Measurements from ENCODE around the gene DOCK2. TPM values are rescaled to one million over a fixed set of nuclear protein-coding genes. Genes with fewer than 3 reads are reported as not detected.
A peak's percentile ranks its signal among the peaks of the same experiment; 100 is the strongest.

The DOCK2 gene
- total and polyA plus RNA-seq, 8 donors, result 4.3 to 101 (median 5.3) TPM

DNA sequence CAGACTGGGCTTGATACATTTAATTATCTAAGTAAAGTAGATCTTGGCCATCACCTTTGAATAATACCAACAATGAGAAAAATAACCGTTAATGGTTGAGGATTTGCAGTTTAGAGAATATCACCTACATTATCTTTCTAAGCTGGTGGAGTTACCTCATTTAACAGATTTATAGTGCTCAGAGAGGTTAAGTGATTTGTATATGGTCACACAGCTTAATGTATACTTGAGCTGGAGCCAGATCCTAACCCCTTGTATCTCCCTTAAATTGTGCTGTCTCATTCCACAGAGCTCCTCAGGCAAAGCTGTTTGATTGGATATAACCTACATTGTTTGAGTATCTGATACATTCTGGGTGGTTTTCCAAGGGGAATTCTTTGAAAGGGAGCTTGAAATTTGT lies 285.4 kb downstream of the DOCK2 start:
- no peak for TF ChIP-seq CTCF (IDR thresholded peaks at IDR 0.05)
- H3K4me3 ChIP-seq, result no peak overlapping the region
- no peaks in the 10 kb centered on the region for H3K36me3 ChIP-seq
- no peaks in the 10 kb centered on the region for H3K27me3 ChIP-seq
- H3K9me3 ChIP-seq, result no peaks in the 10 kb centered on the region
- no peaks in the 10 kb centered on the region for H3K4me1 ChIP-seq
- ATAC-seq, result no peak
- DNase-seq, result no peak
- intact Hi-C loops (cut with DNase I), result no loop called here
- H3K27ac ChIP-seq, result no peak overlapping the region

- ATAC-seq (no peak), DNase-seq (no peak)
- no peak for TF ChIP-seq CTCF (IDR thresholded peaks at IDR 0.05)
- no peak overlapping the region for H3K27ac ChIP-seq
- intact Hi-C loops (cut with DNase I), result no loop called here
- no peaks in the 10 kb centered on the region for H3K36me3 ChIP-seq
- H3K9me3 ChIP-seq, result no peaks in the 10 kb centered on the region
- no peaks in the 10 kb centered on the region for H3K4me1 ChIP-seq
- no peak overlapping the region for H3K4me3 ChIP-seq
- H3K27me3 ChIP-seq, result no peaks in the 10 kb centered on the region
These were observed 286.9 kb downstream of the DOCK2 start for GRCh38 chr5:169923988-169924387.

DNA sequence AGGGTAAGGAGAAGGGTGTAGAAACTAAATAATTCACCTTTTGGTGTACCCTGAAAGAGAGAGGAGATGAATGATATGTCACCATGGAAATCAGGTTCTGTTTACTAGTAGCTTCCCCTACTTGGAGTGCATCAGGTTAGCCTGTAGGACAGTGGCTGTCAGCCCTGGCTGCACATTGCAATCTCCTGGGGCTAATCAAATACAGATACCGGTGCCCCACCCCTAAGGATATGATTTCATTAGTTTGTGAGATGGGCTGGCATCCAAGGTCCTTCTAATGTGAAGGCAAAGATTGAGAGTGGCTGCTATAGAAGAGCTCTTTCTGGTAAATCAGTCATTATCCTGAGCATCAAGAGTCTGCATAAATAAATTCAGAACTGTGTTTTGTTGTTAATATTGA lies 296.1 kb downstream of the DOCK2 start:
- H3K4me1 ChIP-seq, result no peaks in the 10 kb centered on the region
- no peak for TF ChIP-seq CTCF (IDR thresholded peaks at IDR 0.05)
- no peaks in the 10 kb centered on the region for H3K36me3 ChIP-seq
- H3K27me3 ChIP-seq, result no peaks in the 10 kb centered on the region
- no peak overlapping the region for H3K27ac ChIP-seq
- DNase-seq, result no peak
- intact Hi-C loops (cut with DNase I), result no loop called here
- H3K4me3 ChIP-seq, result no peak overlapping the region
- no peaks in the 10 kb centered on the region for H3K9me3 ChIP-seq
- ATAC-seq, result no peak

DNA sequence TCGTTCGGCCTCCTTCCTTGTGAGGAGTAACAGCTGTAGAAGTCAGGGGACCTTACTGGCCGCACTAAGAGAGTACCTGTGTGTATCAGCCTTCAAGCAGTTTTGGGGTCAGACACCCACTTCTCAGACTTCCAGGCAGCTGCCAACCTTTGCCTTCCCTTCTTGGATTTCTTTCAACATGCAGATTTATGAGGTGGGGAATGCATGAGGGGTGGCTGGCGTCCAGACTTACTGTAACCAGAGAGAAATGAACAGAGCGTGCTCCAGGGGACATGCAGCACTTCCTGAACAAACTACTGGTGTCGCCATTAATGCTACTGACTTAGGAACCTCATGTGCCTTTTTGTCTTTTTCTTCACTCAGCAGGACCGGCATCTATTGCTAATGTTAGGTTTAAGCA lies 296.5 kb downstream of the DOCK2 start:
- intact Hi-C loops (cut with DNase I), result no loop called here
- DNase-seq, result peak in 1 of 4 donors; percentile 18
- H3K4me3 ChIP-seq, result no peak overlapping the region

DNA sequence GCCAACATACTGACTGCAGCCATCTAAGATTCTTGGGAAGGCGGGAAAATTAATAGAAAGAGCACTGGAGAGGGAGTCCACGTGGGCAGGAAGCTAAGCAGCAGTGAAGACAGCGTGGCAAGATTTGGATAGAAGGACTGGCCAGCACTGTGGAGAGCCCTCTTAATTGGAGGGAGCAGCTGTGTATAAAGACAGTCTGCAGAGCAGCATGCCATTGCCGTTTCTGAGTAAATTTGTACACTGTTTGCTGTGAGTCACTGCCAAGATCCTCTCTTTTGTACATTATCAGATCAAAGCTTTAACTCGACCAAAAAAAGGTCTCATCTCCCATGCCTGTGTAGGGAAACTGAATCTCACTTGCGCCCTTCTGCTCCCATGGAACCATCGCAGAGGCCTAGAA lies 297.9 kb downstream of the DOCK2 start:
- Histone ChIP-seq H3K4me3 (no peak overlapping the region), H3K9me3 (no peaks in the 10 kb centered on the region), H3K27me3 (no peaks in the 10 kb centered on the region), H3K36me3 (no peaks in the 10 kb centered on the region), H3K27ac (no peak overlapping the region), H3K4me1 (no peaks in the 10 kb centered on the region)
- peak in 1 of 4 donors; percentile 30 for DNase-seq
- no peak for ATAC-seq
- intact Hi-C loops (cut with DNase I), result no loop called here
- no peak for TF ChIP-seq CTCF (IDR thresholded peaks at IDR 0.05)

More for the DNA sequence above, 296.5 kb downstream of the DOCK2 start:
- ATAC-seq, result no peak
- TF ChIP-seq CTCF (IDR thresholded peaks at IDR 0.05), result no peak
- H3K4me1 ChIP-seq, result no peaks in the 10 kb centered on the region
- no peaks in the 10 kb centered on the region for H3K36me3 ChIP-seq
- H3K9me3 ChIP-seq, result no peaks in the 10 kb centered on the region
- no peak overlapping the region for H3K27ac ChIP-seq
- H3K27me3 ChIP-seq, result no peaks in the 10 kb centered on the region
